Stimulated activated CD8-positive, alpha-beta memory T cell treated with anti-CD3 and anti-CD28 coated beads, Interleukin-12 subunit alpha, Interleukin-12 subunit beta, amount 100 ng/mL, for 24 hours (primary cell): ENCODE data around the gene LRRTM1.

Experiments
- DNase-seq: peaks from one replicate; pipeline ENCODE4 v3.0.0-alpha.2; 2020; ENCODE audit errors: extremely low read depth

LRRTM1 gene

GRCh38 chr2:80303909-80304837 lies at the start of gene LRRTM1:
Gene LRRTM1, minus strand, starts transcription at chr2:80304752. Its CDS starts 933 bp downstream, at chr2:80303819.
- no peak for DNase-seq

- DNase-seq = no peak
Observed at GRCh38 chr2:80351231-80351630, 46.7 kb upstream of the LRRTM1 start.

GRCh38 chr2:80348953-80349352 lies 44.4 kb upstream of the LRRTM1 start:
- no peak for DNase-seq

GRCh38 chr2:80348078-80348477 lies 43.5 kb upstream of the LRRTM1 start:
- no peak for DNase-seq

- no peak for DNase-seq
Observed at GRCh38 chr2:80340022-80340421, 35.5 kb upstream of the LRRTM1 start.

GRCh38 chr2:80338794-80339193 lies 34.2 kb upstream of the LRRTM1 start:
- DNase-seq = no peak

GRCh38 chr2:80335411-80335810 lies 30.9 kb upstream of the LRRTM1 start:
- no peak for DNase-seq

GRCh38 chr2:80333886-80334285 lies 29.3 kb upstream of the LRRTM1 start:
- DNase-seq = no peak

- no peak for DNase-seq
Observed at GRCh38 chr2:80330527-80331450, 26.2 kb upstream of the LRRTM1 start.

- DNase-seq = no peak
Observed at GRCh38 chr2:80329491-80329890, 24.9 kb upstream of the LRRTM1 start.

- no peak for DNase-seq
Observed at GRCh38 chr2:80328159-80328571, 23.6 kb upstream of the LRRTM1 start.

- no peak for DNase-seq
Observed at GRCh38 chr2:80326861-80327260, 22.3 kb upstream of the LRRTM1 start.

GRCh38 chr2:80326214-80326613 lies 21.7 kb upstream of the LRRTM1 start:
- no peak for DNase-seq

GRCh38 chr2:80324525-80324924 lies 20.0 kb upstream of the LRRTM1 start:
- no peak for DNase-seq

GRCh38 chr2:80323610-80324009 lies 19.1 kb upstream of the LRRTM1 start:
- DNase-seq = no peak

GRCh38 chr2:80322958-80323357 lies 18.4 kb upstream of the LRRTM1 start:
- DNase-seq = no peak

GRCh38 chr2:80322311-80322920 lies 17.9 kb upstream of the LRRTM1 start:
- DNase-seq = no peak

- no peak for DNase-seq
Observed at GRCh38 chr2:80312282-80312839, 7.8 kb upstream of the LRRTM1 start.

GRCh38 chr2:80311304-80311703 lies 6.8 kb upstream of the LRRTM1 start:
- no peak for DNase-seq

GRCh38 chr2:80303006-80303908 lies 1.3 kb downstream of the LRRTM1 start:
- DNase-seq = no peak
